Thyroid gland (tissue), 4 donors: ENCODE data around the gene F3.

Source experiments
- POLR2A ChIP-seq, 2 donors: fragments of 450-650 bp; IDR thresholded peaks; one replicate each; pipeline ENCODE4 v1.6.1; 2017; ENCODE audit warnings: antibody characterized with exemption in 2 of 2, mild to moderate bottlenecking in 2 of 2, moderate library complexity in 1 of 2
- TF ChIP-seq, protein P1 (sequence below), 6 experiments: fragments of 200-600 bp in 3 of 6; fragments of 450-650 bp in 3 of 6; sonication (generic) in 3 of 6; IDR thresholded peaks; one replicate each; pipeline ENCODE4 v1.5.1; 2016 to 2019; ENCODE audit warnings: antibody characterized with exemption in 6 of 6, mild to moderate bottlenecking in 2 of 6, inconsistent platforms in 1 of 6, moderate library complexity in 1 of 6

DNA sequence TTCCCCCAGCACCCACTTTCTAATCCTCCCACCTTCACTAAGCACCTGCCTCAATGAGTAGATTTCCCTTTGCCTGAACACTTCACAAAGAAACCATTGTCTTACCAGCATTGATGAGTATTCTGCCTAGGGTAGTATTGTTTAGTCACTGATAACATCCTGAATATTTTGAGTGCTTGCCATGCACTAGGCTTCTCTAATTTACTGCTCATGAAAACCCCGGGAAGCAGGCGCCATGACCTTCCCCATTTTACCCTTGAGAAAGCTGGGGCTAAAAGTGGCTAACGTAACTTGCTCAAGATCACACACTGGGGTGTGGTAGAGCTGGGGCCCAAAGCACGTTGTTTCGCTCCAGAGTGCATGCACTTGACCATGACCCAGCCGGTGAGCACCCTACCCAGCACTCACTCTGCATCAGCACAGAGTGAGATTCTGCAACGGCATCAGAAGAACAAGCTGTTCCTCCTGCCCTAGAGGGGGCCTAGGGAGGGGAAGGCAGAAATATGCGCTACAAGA, 10.6 kb upstream of the F3 start:
- TF ChIP-seq, protein P1, sequence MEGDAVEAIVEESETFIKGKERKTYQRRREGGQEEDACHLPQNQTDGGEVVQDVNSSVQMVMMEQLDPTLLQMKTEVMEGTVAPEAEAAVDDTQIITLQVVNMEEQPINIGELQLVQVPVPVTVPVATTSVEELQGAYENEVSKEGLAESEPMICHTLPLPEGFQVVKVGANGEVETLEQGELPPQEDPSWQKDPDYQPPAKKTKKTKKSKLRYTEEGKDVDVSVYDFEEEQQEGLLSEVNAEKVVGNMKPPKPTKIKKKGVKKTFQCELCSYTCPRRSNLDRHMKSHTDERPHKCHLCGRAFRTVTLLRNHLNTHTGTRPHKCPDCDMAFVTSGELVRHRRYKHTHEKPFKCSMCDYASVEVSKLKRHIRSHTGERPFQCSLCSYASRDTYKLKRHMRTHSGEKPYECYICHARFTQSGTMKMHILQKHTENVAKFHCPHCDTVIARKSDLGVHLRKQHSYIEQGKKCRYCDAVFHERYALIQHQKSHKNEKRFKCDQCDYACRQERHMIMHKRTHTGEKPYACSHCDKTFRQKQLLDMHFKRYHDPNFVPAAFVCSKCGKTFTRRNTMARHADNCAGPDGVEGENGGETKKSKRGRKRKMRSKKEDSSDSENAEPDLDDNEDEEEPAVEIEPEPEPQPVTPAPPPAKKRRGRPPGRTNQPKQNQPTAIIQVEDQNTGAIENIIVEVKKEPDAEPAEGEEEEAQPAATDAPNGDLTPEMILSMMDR (IDR thresholded peaks at IDR 0.05), result peak in 2 of 6 experiments; percentile 8 to 15
- TF ChIP-seq POLR2A (IDR thresholded peaks at IDR 0.05), result peak in 1 of 2 donors; percentile 63
